Glomerular visceral epithelial cell (primary cell): ENCODE measurements around the gene EPB41L4B.
"Not testable (repeated sequence)": the region's sequence is repeated elsewhere in the genome, so short reads cannot be mapped to it uniquely, and the experiment has no call there.

Experiments used
- DNase-seq: peaks from one replicate; pipeline ENCODE4 v3.0.0-alpha.2; 2016; ENCODE audit errors: extremely low spot score

Gene EPB41L4B

DNA sequence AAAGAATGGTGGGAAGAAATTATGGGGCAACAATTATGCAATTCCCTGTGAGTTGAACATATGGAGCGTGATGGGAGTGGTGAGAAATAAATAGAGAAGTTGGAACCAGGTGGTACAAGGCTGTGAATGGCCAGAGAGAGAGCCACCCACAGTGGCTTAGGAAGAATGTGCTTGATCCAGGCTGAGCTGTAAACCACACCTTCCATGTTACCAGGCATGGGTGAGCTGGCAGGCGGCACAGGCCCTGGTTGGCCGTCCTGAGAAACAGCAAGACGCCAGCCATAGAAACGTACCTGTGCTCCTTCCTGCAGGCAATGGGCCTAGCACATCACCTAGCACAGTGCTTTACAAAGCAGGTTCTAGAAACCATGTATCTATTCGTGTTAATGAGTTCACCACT, 74.3 kb downstream of the EPB41L4B start:
- DNase-seq: no peak

DNA sequence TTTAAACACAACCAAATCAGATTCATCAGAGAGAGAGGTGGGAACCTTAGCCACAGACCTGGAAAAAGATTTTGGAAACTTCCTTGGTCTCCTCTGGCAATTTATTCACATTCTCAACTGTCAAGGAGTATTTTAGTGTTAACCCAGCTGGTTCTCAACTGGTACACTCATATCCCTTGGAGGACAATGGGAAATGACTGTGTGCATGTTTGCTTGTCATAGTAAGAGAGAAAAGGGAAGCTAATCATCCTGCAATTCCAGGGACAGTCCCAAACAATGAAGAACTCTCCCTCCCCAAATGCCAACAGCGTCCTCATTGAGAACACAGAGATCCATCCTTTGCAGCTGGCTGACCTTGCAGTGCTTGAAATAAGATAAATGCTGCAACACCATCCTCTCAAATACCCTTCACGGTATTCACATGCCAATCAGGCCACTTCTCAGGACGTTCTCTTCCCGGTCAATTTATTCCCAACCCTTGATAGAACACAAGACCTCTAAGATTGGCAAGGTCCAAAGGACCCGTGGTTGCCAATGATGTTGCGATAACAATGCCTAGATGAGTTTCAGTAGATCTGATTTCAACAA, 75.5 kb downstream of the EPB41L4B start:
- DNase-seq: no peak

DNA sequence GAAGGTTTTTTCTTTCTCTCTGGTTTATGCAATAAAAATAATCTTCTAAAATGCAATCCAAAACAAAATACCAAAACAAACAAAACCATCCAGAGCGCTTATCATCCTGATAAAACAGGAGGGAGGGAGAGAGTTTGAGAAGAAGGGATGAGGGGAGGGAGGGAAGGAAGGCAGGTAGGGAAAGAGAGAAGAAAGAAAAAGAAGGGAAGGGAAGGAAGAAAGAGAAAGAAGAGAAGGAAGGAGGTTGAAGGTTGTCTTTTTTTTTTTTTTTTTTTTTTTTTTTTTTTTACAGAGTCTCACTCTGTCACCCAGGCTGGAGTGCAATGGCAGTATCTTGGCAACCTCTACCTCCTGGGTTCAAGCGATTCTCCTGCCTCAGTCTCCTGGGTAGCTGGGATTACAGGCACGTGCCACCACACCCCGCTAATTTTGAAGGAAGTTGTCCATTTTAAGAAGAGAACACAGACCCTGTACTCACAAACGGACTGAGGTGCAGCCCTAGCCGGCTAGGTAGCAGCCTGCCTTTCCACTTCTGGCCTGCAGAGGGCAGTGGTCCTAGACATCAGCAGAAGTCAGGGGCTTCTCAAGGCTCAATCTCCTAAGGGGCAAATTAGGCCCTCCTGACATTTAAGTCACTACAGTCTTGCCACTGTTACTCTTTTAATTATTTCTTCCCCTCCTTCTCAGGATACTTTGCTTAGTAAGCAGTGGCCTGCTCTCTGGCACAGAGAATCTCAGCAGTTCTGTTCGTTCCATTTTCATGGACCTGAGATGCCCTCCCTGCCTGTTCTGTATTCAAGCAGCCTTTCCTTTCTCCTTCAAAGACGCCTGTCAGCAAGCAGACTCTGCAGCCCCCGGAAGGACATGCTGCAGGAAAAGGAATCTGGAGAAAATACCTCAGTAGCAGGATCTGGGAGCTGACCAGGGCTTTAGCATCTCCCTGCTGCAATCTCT, 76.4 kb downstream of the EPB41L4B start:
- DNase-seq: peak; percentile 68

DNA sequence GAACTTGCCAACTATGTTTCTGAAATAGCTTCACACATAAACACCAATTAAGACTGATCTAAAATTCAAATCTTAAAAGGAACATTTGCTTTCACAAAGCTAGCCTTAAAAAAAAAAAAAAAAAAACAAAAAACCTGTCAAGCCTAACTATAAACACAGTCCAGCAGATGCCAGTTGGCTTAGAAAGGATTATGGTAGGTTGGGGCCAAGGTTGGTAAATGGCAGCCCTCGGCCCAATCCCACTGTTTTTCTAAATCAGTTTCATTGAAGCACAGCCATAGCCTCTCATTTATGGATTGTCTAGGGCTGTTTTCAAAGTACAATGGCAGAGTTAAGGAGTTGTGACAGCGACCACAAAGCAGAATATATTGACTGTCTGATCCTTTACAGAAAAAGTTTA, 78.1 kb downstream of the EPB41L4B start:
- no peak for DNase-seq

DNA sequence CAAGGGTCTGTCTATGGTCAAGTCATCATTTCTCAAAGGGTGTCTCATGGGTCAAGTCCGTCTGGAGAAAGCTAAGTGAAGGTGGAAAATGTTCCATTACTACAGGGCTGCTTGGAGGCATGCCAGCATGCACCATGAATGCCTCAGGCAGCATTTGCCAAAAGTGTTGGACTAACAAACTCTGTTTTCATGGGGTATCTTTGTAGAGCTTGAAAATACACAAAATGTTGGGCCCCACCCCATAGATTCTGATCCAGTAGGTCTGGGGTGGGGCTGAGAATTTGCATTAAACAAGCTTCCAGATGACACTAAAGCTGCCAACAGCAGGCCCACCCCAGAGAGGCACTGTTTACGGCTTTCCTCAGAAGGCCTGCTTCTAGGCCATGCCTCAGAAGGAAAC, 78.8 kb downstream of the EPB41L4B start:
- DNase-seq: no peak

DNA sequence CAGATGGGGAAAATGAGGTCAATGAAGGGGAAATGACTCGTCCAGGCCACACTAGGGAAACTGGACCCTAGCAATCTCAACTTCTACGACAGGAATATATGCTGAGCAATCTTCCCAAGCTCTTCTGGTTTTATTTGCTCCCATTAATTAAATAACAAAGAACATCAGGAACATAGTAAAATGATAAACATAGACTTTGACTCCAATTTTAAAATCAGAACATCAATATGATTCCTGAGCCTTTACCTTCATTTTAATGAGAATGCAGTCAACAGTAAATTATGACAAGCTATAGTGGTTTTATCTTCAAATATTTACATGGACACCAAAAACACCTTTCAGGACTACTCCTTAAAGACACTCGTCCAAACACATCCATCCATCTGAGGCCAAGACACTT, 79.7 kb downstream of the EPB41L4B start:
- DNase-seq: no peak

DNA sequence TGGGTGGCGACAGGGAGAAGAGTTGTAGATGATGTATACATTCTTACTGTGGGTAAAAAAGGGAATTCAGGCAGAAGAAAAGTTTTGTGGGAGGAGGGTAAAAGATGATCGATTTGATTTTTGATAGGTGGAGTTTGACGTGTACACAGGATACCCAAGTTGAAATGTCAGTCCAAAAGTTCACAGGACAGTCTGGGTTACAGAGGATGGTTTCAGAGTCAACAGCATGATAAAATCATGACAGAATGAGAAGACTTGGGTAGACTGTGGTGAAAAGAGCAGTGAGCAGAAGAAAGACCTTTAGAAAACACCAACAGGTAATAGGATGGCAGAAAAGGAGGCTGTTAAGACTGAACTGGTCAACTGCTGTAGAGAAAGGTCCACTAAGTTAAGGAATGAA, 81.6 kb downstream of the EPB41L4B start:
- DNase-seq: no peak

DNA sequence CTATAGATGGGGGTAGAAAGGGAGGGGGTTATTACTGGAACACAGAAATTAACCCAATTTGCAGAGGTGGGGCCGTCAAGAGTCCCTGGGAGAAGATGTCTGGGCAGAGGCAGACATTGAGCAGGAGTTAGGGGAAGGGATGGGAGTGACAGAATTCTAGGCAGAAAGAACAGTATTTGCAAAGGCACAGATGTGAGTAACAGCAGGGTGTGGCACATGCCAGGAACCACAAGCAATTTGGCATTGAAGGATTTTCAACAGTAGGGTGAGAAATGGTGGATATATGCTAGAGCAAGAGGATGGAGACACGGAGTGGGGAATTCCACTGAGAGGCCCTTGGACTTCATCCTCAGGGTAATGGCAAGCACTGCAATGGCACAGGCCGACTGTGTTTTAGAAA, 82.2 kb downstream of the EPB41L4B start:
- no peak for DNase-seq

DNA sequence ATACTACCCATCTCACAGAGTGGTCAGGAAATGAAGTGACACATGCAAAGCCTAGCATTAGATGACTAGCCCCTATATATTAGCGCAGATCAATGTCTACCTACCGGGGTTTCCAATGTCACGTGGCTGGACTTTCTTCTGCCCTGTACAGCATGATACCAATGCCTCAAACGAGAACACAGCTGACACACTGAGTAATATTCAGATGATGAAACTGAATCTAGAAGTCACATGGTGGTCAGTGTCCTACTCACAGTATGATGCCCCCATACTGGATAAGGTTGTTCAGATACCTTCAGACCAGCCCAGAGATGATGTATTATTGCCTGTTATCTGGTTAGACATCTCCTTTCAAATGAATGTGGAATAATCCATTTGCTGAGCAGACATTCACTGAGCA, 82.7 kb downstream of the EPB41L4B start:
- no peak for DNase-seq

DNA sequence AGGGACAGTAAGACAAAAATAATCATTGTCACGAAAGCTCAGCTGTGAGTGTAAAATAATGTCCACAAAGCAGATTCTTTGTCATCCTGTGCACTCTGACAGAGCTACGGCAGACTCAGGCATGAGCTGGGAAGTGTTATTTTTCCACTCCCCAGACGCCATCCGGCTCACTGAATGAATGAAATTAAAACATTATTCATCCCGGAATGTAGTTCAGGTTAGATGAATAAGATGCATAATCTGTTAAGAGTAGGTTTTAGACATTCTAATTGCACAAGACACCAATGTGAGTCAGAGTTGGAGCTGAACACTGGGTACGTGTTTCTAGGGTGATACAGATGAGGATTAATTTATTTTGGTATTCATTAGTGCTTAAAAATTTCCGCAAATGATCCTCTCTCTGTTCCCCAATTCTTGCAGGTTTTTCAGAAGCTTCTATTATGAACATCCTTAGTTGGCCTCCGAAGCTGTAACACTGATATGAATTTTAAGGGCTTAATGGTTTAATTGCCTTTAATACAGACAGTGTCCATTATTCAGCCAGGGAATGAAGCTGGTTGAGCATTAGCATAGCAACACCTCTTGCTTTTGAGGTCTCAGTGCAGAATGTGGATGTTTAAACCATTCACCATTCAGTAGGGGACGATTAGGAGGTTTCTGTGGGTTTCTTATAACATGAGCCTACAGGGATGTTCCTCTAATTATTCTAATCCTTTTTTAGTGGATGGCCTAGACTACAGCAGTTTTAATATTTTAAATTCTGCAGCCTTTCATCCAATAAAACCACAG, 88.2 kb downstream of the EPB41L4B start:
- DNase-seq: peak; percentile 28

DNA sequence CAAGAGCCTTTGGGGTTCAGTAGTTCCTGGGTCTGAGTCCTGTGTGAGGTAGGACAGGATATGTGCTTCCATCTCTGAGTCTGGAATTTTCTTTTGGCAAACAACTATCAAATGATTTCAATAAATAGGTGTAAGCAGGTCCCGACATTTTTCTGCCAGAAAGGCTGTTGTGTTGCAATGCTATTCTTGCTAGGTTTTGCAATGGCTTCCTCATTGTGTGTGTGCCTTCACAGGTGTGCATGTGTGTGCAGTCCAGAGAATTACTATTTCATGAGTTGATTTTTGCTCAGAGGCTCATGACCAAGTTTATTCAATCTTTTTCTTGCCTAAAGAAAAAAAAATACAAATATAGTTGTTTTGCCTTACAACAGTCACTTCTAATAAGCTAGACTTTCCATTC, 89.3 kb downstream of the EPB41L4B start:
- DNase-seq: no peak

DNA sequence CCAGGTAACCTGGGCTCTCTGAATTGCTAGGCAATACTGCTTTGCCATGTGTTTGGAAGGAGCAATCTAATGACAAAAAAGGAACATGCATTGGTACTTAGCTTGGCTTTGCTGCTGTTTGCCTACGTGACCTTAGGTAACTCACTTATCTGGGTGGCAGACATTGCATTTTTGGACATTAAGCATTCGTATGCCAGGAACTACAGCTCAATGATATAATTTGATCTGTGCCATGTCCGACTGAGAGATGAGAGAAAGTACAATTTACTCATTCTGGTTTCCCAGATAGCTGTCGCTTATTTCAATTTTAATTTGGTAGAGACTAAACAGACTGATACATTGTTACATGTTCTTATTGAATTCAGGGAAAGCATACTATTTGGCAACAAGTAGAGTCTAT, 90.6 kb downstream of the EPB41L4B start:
- no peak for DNase-seq

DNA sequence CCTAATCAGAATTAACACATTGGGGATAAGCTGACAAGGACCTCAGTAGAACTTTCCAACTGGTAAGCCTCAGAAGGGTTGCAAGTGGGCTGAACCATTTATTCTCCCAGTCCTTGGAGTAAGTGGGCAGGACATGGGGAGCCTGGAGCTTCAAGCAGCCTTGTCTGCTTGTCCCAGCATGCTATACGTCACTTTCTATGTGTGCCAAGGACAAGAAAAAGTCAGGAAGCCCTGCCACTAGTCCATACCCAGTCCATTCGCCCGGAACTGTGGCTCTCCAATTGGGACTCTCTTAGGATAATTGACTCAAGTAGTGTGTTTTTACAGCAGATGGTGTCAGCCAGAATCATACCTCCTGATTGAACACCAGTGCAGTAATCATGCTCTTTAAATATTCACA, 91.2 kb downstream of the EPB41L4B start:
- no peak for DNase-seq

DNA sequence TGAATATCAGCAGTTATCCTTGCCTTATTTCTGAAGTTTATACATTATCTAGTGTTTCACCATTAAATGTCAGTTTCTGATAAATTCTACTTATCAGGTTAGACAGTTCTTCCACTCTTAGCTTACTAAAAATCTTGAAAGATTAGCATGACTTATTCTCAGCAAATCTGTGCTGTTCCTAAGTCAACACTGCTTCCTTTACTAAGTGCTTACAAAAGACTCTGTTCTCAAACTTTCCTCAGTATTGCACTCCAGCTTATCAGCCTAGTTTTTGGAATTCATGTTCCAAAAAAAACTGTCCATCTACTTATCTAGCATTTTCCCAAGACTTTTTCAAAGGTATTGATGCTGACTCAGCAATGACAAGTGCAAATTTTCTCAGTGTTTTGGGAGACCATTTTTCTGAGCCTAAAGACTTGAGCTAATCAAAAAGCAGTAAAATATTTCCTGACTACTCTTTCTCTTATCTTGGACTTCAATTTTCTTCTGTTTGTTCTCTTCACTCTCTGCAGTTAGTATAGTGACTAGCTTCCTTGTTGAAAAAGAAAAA, 92.7 kb downstream of the EPB41L4B start:
- no peak for DNase-seq

DNA sequence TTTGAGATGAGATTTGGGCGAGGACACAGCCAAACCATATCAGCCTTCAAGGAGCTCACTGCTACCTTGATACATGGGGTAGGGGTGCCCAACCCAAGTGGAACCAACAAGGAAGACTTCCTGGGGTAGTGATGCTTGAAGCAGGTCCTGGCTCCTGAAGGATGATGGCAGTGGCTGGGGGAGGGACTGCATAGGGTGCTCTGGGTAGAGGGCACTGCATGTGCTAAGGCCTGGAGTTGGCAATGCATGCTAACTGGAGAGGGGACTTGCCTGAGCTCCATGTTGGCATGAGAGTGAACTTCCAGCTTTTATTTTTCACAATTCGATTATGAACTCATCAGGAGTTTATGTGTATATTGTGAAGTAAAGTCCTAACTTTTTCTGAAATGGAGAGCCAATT, 95.2 kb downstream of the EPB41L4B start:
- DNase-seq: no peak

DNA sequence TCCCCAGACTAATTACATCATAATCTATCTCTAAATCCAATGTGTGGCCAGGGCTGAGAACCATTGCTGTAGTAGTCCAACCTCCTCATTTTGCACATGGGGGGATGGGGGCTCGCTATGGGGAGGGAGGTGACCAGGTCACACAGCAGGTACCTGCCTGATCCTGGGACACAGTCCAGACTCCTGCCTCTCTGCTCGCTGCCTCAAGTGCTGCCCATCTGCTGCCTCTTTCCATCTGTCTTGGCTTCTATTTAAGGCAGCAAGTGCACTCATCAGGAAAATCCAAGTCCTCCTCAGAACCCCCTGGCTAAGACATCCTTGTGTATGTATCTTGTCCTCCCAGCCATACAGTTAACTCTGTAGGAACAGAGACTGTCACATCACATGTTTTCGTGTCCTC, 96.1 kb downstream of the EPB41L4B start:
- DNase-seq: no peak

DNA sequence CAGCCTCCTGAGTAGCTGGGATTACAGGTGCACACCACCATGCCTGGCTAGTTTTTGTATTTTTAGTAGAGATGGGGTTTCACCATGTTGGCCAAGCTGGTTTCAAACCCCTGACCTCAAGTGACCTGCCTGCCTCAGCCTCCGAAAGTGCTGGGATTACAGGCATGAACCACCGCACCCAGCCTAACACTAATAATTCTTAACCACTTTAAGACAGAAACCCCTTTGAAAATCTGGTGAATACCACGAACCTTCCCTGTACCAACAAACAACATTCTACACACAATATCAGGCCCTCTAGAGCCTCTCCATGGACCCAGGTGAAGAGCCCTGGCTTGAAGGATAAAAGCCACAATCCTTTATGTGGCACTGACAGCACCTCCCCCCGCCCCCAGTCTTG, 102.6 kb downstream of the EPB41L4B start:
- not testable (repeated sequence) for DNase-seq

DNA sequence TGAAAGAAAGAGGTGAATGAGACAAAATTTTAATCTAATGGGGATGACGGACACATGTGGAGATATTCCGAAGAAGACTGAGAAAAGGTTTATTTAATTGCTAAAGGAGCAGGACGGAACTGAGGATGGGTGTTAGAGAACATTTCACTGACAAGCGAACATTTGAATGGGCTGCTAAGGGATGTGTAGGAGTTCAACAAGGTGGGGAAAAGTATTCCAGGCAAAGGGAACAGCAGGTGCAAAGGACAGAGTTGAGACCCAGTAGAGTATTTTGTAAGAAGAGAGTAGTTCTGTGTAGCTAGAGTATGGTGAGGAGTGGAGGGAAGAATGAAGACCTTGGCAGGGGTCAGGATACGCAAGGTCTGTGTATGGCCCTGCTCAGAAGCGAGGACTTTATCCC, 106.4 kb downstream of the EPB41L4B start:
- no peak for DNase-seq

DNA sequence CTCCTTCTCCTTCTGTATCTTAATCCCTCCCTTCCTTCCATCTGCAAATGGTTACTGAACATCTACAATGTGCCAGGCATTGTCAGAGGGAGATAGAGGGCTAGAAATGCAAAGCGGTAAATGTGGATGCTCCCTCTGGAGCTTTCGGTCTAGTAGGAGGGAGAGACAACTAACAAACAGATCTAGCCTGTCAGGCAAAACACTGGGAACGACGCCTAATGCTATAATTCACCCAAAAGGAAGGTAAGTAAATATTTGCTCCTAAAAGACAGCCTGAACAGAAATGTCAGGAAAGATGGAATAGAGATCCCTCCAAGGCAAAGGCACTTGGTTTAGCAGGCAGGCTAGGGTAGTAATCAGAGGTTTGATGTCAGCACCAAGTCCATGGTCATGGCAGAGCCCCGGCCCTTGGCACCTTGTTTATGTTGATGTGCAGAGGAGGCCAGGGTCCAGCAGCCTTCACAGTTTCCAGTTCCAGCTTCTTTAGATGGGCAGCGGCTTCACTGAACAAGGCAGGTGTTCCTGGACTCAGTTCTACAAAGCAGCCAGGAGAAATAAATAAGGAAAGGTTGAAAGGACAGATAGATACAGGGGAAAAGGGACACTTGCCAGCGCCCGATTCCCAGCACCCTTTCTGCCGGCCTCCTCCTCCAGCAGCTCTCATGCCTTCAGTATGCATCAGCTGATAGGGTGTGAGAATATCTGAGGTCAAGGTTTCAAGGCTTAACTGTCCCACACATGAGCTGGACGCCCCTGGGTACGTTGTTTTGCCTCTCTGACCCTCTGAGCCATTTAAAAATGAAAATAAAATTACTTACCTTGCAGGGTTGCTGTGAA, 107.4 kb downstream of the EPB41L4B start:
- no peak for DNase-seq

DNA sequence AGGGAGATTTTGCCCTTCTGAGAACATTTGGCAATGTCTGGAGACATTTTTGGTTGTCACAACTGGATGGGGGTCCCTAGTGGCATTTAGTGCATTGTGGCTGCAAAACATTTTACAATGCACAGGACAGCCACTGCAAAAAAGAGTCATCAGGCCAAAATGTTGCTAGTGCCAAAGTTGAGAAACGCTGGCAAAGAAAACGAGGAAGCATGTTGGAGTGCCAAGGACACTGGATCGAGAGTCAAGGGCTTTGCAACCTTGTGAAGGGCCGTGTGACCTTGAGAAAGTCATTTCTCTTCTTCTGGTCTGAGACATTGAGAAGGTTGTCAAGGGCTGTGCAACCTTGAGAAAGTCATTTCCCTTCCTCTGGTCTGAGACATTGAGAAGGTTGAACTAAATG, 108.1 kb downstream of the EPB41L4B start:
- no peak for DNase-seq

DNA sequence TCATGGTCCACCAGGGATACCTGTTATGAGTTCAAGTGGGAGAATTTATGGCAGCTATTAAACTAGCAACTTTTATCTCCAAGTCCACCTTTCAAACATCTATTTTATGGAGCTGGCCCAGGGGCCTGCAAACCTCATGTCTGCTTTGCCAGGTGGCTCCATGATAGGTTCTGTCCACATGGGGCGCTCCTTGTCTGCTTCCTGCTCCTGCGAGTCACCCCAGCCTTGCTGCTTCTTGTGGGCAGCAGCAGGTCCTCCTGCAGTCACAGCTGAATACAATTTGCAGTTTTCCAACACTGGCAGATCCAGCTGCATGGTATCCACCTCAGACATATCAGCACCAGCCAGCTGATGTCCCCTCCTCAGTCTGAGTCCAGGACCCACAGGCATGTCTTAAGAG, 114.2 kb downstream of the EPB41L4B start:
- DNase-seq: no peak
